Ovary (tissue), 9 donors: ENCODE results near the gene SH3GL3. TPM values are rescaled to one million over a fixed set of nuclear protein-coding genes. Genes with fewer than 3 reads are reported as not detected.

Experiments used
- DNase-seq, 5 donors: peaks; one replicate each; pipeline ENCODE4 v3.0.0-alpha.2; 2019 to 2020
- H3K27ac ChIP-seq, 2 donors: fragments of 200-600 bp; one replicate each; pipeline versions ENCODE4 v1.5.1 to v1.8.0; 2019 to 2022
- H3K27me3 ChIP-seq: fragments of 200-600 bp; one replicate; pipeline ENCODE4 v1.8.0; 2022
- H3K36me3 ChIP-seq: fragments of 200-600 bp; sonication (generic); one replicate; pipeline ENCODE4 v1.5.1; 2019
- H3K4me1 ChIP-seq: one replicate; pipeline ENCODE4 v1.8.1; 2013; ENCODE audit warnings: mild to moderate bottlenecking, moderate library complexity; ENCODE audit not compliant: insufficient read depth
- H3K4me3 ChIP-seq: fragments of 200-600 bp; sonication (generic); one replicate; pipeline ENCODE4 v1.5.1; 2017
- H3K9me3 ChIP-seq, 2 donors: fragments of 200-600 bp in 1 of 2; sonication (generic) in 1 of 2; one replicate each; pipeline versions ENCODE4 v1.5.1 to v1.8.1; 2013 to 2019; ENCODE audit warnings: mild to moderate bottlenecking in 1 of 2, moderate library complexity in 1 of 2
- EP300 ChIP-seq: sonication (generic); formaldehyde crosslinking; IDR thresholded peaks from one replicate; pipeline ENCODE4 v1.6.1; 2017; ENCODE audit warnings: antibody characterized with exemption
- POLR2A ChIP-seq: fragments of 450-650 bp; IDR thresholded peaks from one replicate; pipeline ENCODE4 v1.6.1; 2017; ENCODE audit warnings: antibody characterized with exemption, mild to moderate bottlenecking, moderate library complexity
- WGBS, 3 donors: extraction: QIAGEN DNeasy Blood & Tissue Kit in 1 of 3; methylation state at CpG; one replicate each; pipeline versions ENCODE4 v1.1.5 to v1.1.7; 2013 to 2017; 5-methylcytosine and 5-hydroxymethylcytosine counted together
- intact Hi-C, 4 donors: fragments of 100-400 bp; cut with DNase I; formaldehyde crosslinking; loops; one replicate each; pipeline versions ENCODE4 v1.11.0 to v1.15.1; 2022 to 2023
- polyA plus RNA-seq, 2 donors: library from polyadenylated mRNA; stranded (reverse); fragments of 200-250 nt in 1 of 2; fragments of 350-450 nt in 1 of 2; fragmentation: Illumina TruSeq in 1 of 2; extraction: RNeasy Lipid Tissue Mini Kit (QIAGEN cat#74804) in 1 of 2; gene quantifications; one replicate each; pipeline ENCODE4 v1.2.3, GENCODE V29; 2013 to 2014
- total RNA-seq, 7 donors: library from RNA; depleted of rRNA in 2 of 7; stranded (reverse); fragments of >200 nt in 2 of 7; fragmentation: NEBNext Ultra II Directional in 3 of 7; extraction: Animal tissue kit (Norgen Biotek cat#: 25700) in 3 of 7; gene quantifications; one replicate each; pipeline versions ENCODE4 v1.1.0 to v1.2.4, GENCODE V29; 2016 to 2023
- TF ChIP-seq, protein P1 (sequence below), 3 donors: fragments of 450-650 bp in 2 of 3; fragments of 200-600 bp in 1 of 3; IDR thresholded peaks; one replicate each; pipeline versions ENCODE4 v1.5.1 to v1.8.0; 2016 to 2022; ENCODE audit warnings: antibody characterized with exemption in 3 of 3, mild to moderate bottlenecking in 1 of 3
- donor health status: DM: no; HTN: no; CAD: no; lungs with moderate emphysema.
- donor health status: DM: no; HTN: no; CAD: no.
- donor health status: Bipolar disorder and iron deficiency.
- donor health status: DM: yes; HTN: yes; CAD: no.
- donor health status: DM: no; HTN: no; CAD: no.
- donor health status: DM: yes; HTN: yes; CAD: no.

The SH3GL3 gene
- total and polyA plus RNA-seq, 9 donors, result 0.25 to 4.9 (median 0.55) TPM; not detected in 1

DNA sequence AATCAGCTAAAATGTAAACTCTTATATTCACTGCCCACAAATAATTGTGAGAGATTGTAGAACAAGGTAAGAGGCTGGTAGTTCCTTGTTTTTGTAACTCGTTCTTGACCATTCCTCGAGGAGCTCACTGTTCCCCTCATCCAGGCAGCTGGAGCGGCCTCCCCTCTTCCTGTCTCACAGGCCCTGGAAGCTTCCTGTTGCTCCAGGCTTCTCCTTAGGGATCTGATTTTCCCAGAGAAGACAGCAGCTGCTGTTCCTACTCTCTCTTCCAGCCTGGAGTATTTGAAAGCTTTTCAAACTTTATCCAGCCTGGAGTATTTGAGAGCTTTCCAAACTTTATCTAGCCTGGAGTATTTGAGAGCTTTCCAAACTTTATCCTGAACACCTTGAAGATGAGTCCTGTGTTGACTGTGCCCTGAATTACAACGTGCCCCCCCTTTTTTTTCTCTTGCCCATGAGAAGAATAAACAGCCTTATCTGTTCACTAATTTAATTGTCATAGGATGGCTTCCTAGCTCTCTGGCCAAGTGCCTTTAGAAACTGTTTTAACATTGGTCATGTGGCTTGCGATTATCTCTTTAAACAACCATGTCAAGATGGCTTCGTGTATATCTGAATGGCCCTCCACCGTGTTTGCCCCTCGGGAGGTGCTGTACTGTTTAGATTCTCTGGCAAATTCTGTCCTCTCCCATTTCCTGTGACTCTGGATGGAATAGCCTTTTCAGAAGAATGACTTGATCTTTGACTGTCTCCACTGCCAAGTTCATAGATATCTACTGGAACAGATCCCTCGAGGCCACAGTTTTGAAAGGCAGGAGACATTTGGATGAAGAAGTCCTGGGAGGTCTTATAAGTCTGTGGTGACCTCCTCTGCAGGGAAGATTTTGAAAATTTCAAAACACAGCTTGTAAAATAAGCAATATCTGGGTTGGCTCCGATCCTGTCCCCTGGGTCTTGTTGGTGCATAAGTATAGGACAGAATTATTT is 211.6 kb downstream of the SH3GL3 start:
- no peaks in the 10 kb centered on the region for H3K9me3 ChIP-seq
- peaks cover 2% of the 10 kb centered on the region for H3K4me1 ChIP-seq
- TF ChIP-seq EP300 (no peak), POLR2A (no peak)
- TF ChIP-seq, protein P1, sequence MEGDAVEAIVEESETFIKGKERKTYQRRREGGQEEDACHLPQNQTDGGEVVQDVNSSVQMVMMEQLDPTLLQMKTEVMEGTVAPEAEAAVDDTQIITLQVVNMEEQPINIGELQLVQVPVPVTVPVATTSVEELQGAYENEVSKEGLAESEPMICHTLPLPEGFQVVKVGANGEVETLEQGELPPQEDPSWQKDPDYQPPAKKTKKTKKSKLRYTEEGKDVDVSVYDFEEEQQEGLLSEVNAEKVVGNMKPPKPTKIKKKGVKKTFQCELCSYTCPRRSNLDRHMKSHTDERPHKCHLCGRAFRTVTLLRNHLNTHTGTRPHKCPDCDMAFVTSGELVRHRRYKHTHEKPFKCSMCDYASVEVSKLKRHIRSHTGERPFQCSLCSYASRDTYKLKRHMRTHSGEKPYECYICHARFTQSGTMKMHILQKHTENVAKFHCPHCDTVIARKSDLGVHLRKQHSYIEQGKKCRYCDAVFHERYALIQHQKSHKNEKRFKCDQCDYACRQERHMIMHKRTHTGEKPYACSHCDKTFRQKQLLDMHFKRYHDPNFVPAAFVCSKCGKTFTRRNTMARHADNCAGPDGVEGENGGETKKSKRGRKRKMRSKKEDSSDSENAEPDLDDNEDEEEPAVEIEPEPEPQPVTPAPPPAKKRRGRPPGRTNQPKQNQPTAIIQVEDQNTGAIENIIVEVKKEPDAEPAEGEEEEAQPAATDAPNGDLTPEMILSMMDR (IDR thresholded peaks at IDR 0.05), result no peak
- no peak overlapping the region for H3K4me3 ChIP-seq
- no peaks in the 10 kb centered on the region for H3K36me3 ChIP-seq
- no peaks in the 10 kb centered on the region for H3K27me3 ChIP-seq
- 37 to 49% (median 37%) methylated on average over 10 of the region's 10 CpGs for WGBS, 3 donors
- peak in 1 of 5 donors; percentile 48 for DNase-seq
- no peak overlapping the region for H3K27ac ChIP-seq
- intact Hi-C loops, result no loop called here

DNA sequence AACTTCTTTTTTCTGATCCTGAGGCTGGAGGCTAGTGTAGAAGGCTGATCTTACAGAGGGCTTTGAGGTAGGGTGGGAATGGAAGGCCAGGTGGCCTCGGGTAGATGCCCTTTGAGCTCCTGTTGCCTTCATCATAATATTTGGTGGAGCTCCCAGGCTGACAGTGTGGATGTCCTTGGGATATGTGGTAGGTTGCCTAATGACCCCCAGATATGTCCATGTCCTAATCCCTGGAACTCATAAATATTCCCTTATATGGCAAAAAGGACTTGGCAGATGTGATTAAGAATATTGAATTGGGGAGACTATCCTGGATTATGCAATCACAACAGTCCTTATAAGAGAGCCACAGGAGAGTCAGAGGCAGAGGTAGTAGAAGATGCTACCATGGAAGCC is 212.3 kb downstream of the SH3GL3 start:
- TF ChIP-seq POLR2A, result no peak
- TF ChIP-seq, protein P1 (IDR thresholded peaks at IDR 0.05), result no peak
- no peak for TF ChIP-seq EP300
- Histone ChIP-seq H3K9me3 (no peaks in the 10 kb centered on the region), H3K27ac (no peak overlapping the region), H3K4me1 (peaks cover 2% of the 10 kb centered on the region), H3K4me3 (no peak overlapping the region), H3K36me3 (no peaks in the 10 kb centered on the region), H3K27me3 (no peaks in the 10 kb centered on the region)
- WGBS, 3 donors, result 61 to 80% (median 65%) methylated on average over 1 of the region's 1 CpG
- intact Hi-C loops, result no loop called here
- no peak for DNase-seq

DNA sequence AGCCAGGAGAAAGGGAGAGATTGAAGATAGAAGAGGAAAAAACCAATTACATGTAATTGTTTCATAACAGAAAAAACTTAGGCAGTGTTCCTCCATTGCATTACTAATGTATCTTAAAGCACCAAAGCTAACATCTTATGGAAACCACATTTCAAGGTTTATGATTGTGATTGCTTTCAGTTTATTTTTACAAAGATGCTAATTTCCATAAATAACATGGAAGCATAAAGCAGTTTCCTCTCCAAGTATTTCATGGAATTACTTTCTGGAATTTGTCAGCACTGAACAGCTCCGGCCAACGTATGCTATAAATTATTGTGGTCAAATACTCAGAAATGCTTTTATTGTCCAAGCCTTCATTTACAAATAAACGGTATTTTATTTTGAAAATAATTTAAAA is 218.3 kb downstream of the SH3GL3 start:
- Histone ChIP-seq H3K4me3 (no peak overlapping the region), H3K9me3 (no peaks in the 10 kb centered on the region), H3K27ac (no peak overlapping the region), H3K27me3 (no peaks in the 10 kb centered on the region), H3K4me1 (no peaks in the 10 kb centered on the region), H3K36me3 (no peaks in the 10 kb centered on the region)
- no peak for DNase-seq
- TF ChIP-seq, protein P1 (IDR thresholded peaks at IDR 0.05), result no peak
- no peak for TF ChIP-seq POLR2A
- TF ChIP-seq EP300, result no peak
- intact Hi-C loops, result no loop called here
- 5 to 8% (median 6%) methylated on average over 3 of the region's 3 CpGs for WGBS, 3 donors

Other genes starting within 250 kb of the SH3GL3 start
- gene HDGFL3, start 239.5 kb upstream of the SH3GL3 start, total RNA-seq, result 10 to 100 TPM; 26.0 to 67.6 (median 52.6) TPM
- 10 to 100 TPM; 24.7 to 53.0 TPM for gene HDGFL3, start 239.5 kb upstream of the SH3GL3 start, polyA plus RNA-seq
- gene BNC1, start 162.7 kb upstream of the SH3GL3 start, total RNA-seq, result 10 to 100 TPM in 1 of 7 donors, 1 to 10 TPM in 1, under 1 TPM in 5; 0.23 to 31.6 (median 0.43) TPM
- gene BNC1, start 162.7 kb upstream of the SH3GL3 start, polyA plus RNA-seq, result under 1 TPM; 0.47 to 0.95 TPM
- 1 to 10 TPM; 1.4 to 7.6 (median 3.7) TPM for gene ADAMTSL3, start 206.8 kb downstream of the SH3GL3 start, total RNA-seq
- 1 to 10 TPM in 1 of 2 donors, under 1 TPM in 1; 0.96 to 9.0 TPM for gene ADAMTSL3, start 206.8 kb downstream of the SH3GL3 start, polyA plus RNA-seq